K562 treated with DMSO at 1 percent for 48 hours (cell line): ENCODE results near the gene RPE65. TPM values are rescaled to one million over a fixed set of nuclear protein-coding genes. Genes with fewer than 3 reads are reported as not detected.

ENCODE experiments used
- total RNA-seq: library from RNA; unstranded; fragments of 300-600 nt; gene quantifications from 2 replicates; pipeline ENCODE4 v1.2.3, GENCODE V29; 2022; ENCODE audit warnings: low replicate concordance; ENCODE audit errors: extremely low read depth

RPE65 gene
- total RNA-seq, result not detected in 2 replicates

DNA sequence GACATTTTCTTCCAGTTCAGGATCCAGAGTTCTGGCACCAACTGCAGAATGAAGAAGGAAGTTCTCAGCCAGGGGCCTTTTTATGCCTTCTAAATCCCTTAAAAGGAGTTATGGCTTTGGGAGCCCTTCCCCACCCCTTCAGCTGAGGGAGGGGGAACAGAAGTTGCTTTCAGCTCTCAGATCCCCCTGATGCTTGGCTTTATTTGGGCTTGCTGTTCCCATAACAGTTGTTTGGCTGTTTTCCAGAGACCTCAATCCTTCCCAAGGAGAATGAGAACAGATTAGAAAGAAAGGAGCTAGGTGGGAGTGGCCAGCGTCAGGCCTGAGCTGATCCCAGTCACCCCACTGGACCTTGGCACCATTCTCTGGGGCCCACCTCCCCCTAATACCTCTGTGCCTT lies at the start of gene RPE65:
Gene RPE65, minus strand, starts transcription at position 54 of the 400 bp plus-strand sequence. Its CDS starts 49 bp downstream, at position 5.

GRCh38 chr1:68496680-68497357 lies 47.1 kb upstream of the RPE65 start, which contains the start of gene DEPDC1:
Gene DEPDC1, minus strand, starts transcription at chr1:68497082. Its CDS starts 83 bp downstream, at chr1:68496999.

Other genes with a start within 250 kb of the RPE65 start
- not detected in 2 replicates for gene WLS, start 217.4 kb downstream of the RPE65 start, total RNA-seq
- not detected in 2 replicates for gene DEPDC1, start 47.1 kb upstream of the RPE65 start, total RNA-seq